Natural killer cell (primary cell): ENCODE results near the gene VAMP7. TPM values are rescaled to one million over a fixed set of nuclear protein-coding genes. Genes with fewer than 3 reads are reported as not detected.

Experiments used
- ATAC-seq, 3 donors: fragments of 150-1000 bp in 2 of 3; fragments of 200-7000 bp in 1 of 3; cut with Tn5 transposase; 1 replicate in 1 of 3; 2 replicates in 2 of 3; pipeline ENCODE4 v1.10.0; 2021; ENCODE audit warnings: mild to moderate bottlenecking in 2 of 3, moderate library complexity in 2 of 3
- DNase-seq, 2 donors: peaks; one replicate each; pipeline versions ENCODE4 v3.0.0 to v3.0.0-alpha.2; 2013 to 2021; ENCODE audit warnings: mixed read lengths in 1 of 2
- H3K27ac ChIP-seq: one replicate; pipeline ENCODE4 v1.5.1; 2013; ENCODE audit warnings: mild to moderate bottlenecking, low read length
- H3K27me3 ChIP-seq: one replicate; pipeline ENCODE4 v1.6.1; 2013; ENCODE audit warnings: low read length; ENCODE audit not compliant: control insufficient read depth, insufficient read depth
- H3K36me3 ChIP-seq: one replicate; pipeline ENCODE4 v1.6.1; 2013; ENCODE audit warnings: low read length; ENCODE audit not compliant: control insufficient read depth, insufficient read depth
- H3K4me1 ChIP-seq: one replicate; pipeline ENCODE4 v1.6.1; 2013; ENCODE audit warnings: low read length; ENCODE audit not compliant: control insufficient read depth, insufficient read depth
- H3K4me3 ChIP-seq: one replicate; pipeline ENCODE4 v1.5.1; 2013; ENCODE audit warnings: low read length
- H3K9me3 ChIP-seq: one replicate; pipeline ENCODE4 v1.6.1; 2013; ENCODE audit warnings: low read length; ENCODE audit not compliant: control insufficient read depth, insufficient read depth
- H3K27ac Mint-ChIP-seq, 2 donors: one replicate each; pipeline ENCODE4 v1.8.0; 2022; ENCODE audit warnings: mild to moderate bottlenecking in 2 of 2, mixed read lengths in 2 of 2, moderate library complexity in 1 of 2
- H3K27me3 Mint-ChIP-seq, 2 donors: one replicate each; pipeline ENCODE4 v1.8.0; 2022; ENCODE audit warnings: low read depth in 2 of 2, mixed read lengths in 2 of 2
- H3K36me3 Mint-ChIP-seq: one replicate; pipeline ENCODE4 v1.8.0; 2022; ENCODE audit warnings: mixed read lengths
- H3K4me1 Mint-ChIP-seq, 2 donors: one replicate each; pipeline ENCODE4 v1.8.0; 2022; ENCODE audit warnings: mixed read lengths in 2 of 2
- H3K4me3 Mint-ChIP-seq: one replicate; pipeline ENCODE4 v1.8.0; 2022; ENCODE audit warnings: mild to moderate bottlenecking, moderate library complexity, mixed read lengths
- H3K9me3 Mint-ChIP-seq, 2 donors: one replicate each; pipeline ENCODE4 v1.8.0; 2022; ENCODE audit warnings: mixed read lengths in 2 of 2
- CTCF ChIP-seq: fragments of 200-600 bp; IDR thresholded peaks from one replicate; pipeline ENCODE4 v1.8.0; 2022; ENCODE audit warnings: antibody characterized with exemption
- WGBS: methylation state at CpG from one replicate; pipeline ENCODE4 v1.1.7; 2013; ENCODE audit warnings: missing lambda C conversion rate; ENCODE audit not compliant: insufficient coverage; 5-methylcytosine and 5-hydroxymethylcytosine counted together
- intact Hi-C: fragments of 100-400 bp; cut with micrococcal nuclease; formaldehyde crosslinking; loops from one replicate; pipeline ENCODE4 v1.14.2; 2022
- total RNA-seq, 4 donors: library from RNA; stranded (reverse); fragments of 120-200 nt in 1 of 4; gene quantifications; one replicate each; pipeline versions ENCODE4 v1.2.3 to v1.2.4, GENCODE V29; 2013 to 2022

Gene VAMP7
- total RNA-seq, 3 donors from 2014 or later (not counting 1 experiment from before 2014, with no cell fraction given): 30.3 to 33.8 (median 33.6) TPM

GRCh38 chrX:155953055-155953454 is 71.9 kb downstream of the VAMP7 start:
- Mint-ChIP-seq H3K27ac (no peak overlapping the region), H3K36me3 (no peaks in the 10 kb centered on the region), H3K27me3 (no peaks in the 10 kb centered on the region), H3K4me1 (no peaks in the 10 kb centered on the region), H3K9me3 (no peaks in the 10 kb centered on the region), H3K4me3 (no peak overlapping the region)
- intact Hi-C loops: no loop called here
- WGBS: 73% methylated on average over 3 of the region's 3 CpGs
- no peak overlapping the region for H3K4me3 ChIP-seq
- DNase-seq (no peak), ATAC-seq (no peak)
- no peaks in the 10 kb centered on the region for H3K27me3 ChIP-seq
- TF ChIP-seq CTCF: no peak
- H3K9me3 ChIP-seq: no peaks in the 10 kb centered on the region
- H3K36me3 ChIP-seq: no peaks in the 10 kb centered on the region
- no peak overlapping the region for H3K27ac ChIP-seq
- no peaks in the 10 kb centered on the region for H3K4me1 ChIP-seq

- H3K4me1 ChIP-seq: no peaks in the 10 kb centered on the region
- intact Hi-C loops: no loop called here
- ATAC-seq: no peak
- no peak for TF ChIP-seq CTCF
- H3K9me3 Mint-ChIP-seq: no peaks in the 10 kb centered on the region
- no peaks in the 10 kb centered on the region for H3K36me3 ChIP-seq
- H3K27me3 Mint-ChIP-seq: no peaks in the 10 kb centered on the region
- H3K27ac Mint-ChIP-seq: no peak overlapping the region
- no peaks in the 10 kb centered on the region for H3K9me3 ChIP-seq
- no peaks in the 10 kb centered on the region for H3K4me1 Mint-ChIP-seq
- no peak for DNase-seq
- 64% methylated on average over 1 of the region's 1 CpG for WGBS
- H3K4me3 Mint-ChIP-seq: no peak overlapping the region
- no peak overlapping the region for H3K4me3 ChIP-seq
- H3K27ac ChIP-seq: no peak overlapping the region
- no peaks in the 10 kb centered on the region for H3K36me3 Mint-ChIP-seq
- no peaks in the 10 kb centered on the region for H3K27me3 ChIP-seq
These were observed 73.6 kb downstream of the VAMP7 start for GRCh38 chrX:155954793-155955192.

GRCh38 chrX:155956099-155956498 is 75.0 kb downstream of the VAMP7 start:
- ATAC-seq: no peak
- Histone ChIP-seq H3K27me3 (no peaks in the 10 kb centered on the region), H3K4me1 (no peaks in the 10 kb centered on the region), H3K27ac (no peak overlapping the region), H3K36me3 (no peaks in the 10 kb centered on the region), H3K4me3 (no peak overlapping the region), H3K9me3 (no peaks in the 10 kb centered on the region)
- no peak overlapping the region for H3K4me3 Mint-ChIP-seq
- DNase-seq: no peak
- no peaks in the 10 kb centered on the region for H3K27me3 Mint-ChIP-seq
- WGBS: 91% methylated on average over 9 of the region's 9 CpGs
- no peaks in the 10 kb centered on the region for H3K4me1 Mint-ChIP-seq
- H3K27ac Mint-ChIP-seq: no peak overlapping the region
- no peaks in the 10 kb centered on the region for H3K9me3 Mint-ChIP-seq
- no peaks in the 10 kb centered on the region for H3K36me3 Mint-ChIP-seq
- intact Hi-C loops: no loop called here
- no peak for TF ChIP-seq CTCF

GRCh38 chrX:155956649-155957048 is 75.5 kb downstream of the VAMP7 start:
- no peak for TF ChIP-seq CTCF
- ATAC-seq (no peak), DNase-seq (no peak)
- H3K27me3 ChIP-seq: no peaks in the 10 kb centered on the region
- no peaks in the 10 kb centered on the region for H3K9me3 ChIP-seq
- WGBS: 89% methylated on average over 3 of the region's 3 CpGs
- intact Hi-C loops: no loop called here
- H3K36me3 Mint-ChIP-seq: no peaks in the 10 kb centered on the region
- H3K4me1 Mint-ChIP-seq: no peaks in the 10 kb centered on the region
- H3K27ac ChIP-seq: no peak overlapping the region
- no peaks in the 10 kb centered on the region for H3K27me3 Mint-ChIP-seq
- no peak overlapping the region for H3K4me3 Mint-ChIP-seq
- no peak overlapping the region for H3K4me3 ChIP-seq
- no peaks in the 10 kb centered on the region for H3K4me1 ChIP-seq
- H3K9me3 Mint-ChIP-seq: no peaks in the 10 kb centered on the region
- no peak overlapping the region for H3K27ac Mint-ChIP-seq
- no peaks in the 10 kb centered on the region for H3K36me3 ChIP-seq
